ENCODE measurements around the gene PRAMEF2. TPM values are rescaled to one million over a fixed set of nuclear protein-coding genes. Genes with fewer than 3 reads are reported as not detected.
"Not testable (repeated sequence)": the region's sequence is repeated elsewhere in the genome, so short reads cannot be mapped to it uniquely, and the experiment has no call there.

The PRAMEF2 gene
- total RNA-seq, 1 experiment from 2014 or later, result not detected

GRCh38 chr1:12811409-12811784 lies 45.5 kb upstream of the PRAMEF2 start:
- H3K14ac ChIP-seq (ENCODE audit: insufficient read depth, low read length), result no peak overlapping the region
- H3K27ac ChIP-seq (ENCODE audit: insufficient read length, low read depth, low read length), result no peak overlapping the region
- no peak overlapping the region for H3K18ac ChIP-seq (ENCODE audit: insufficient read length, low read depth, low read length)
- peaks cover 48% of the 10 kb centered on the region for H3K9me3 ChIP-seq (ENCODE audit: control insufficient read depth, low read depth, low read length)
- H3K27me3 Mint-ChIP-seq (ENCODE audit: low read depth), result no peaks in the 10 kb centered on the region
- no peak overlapping the region for H3T11ph ChIP-seq (ENCODE audit: low read length)
- H3K23ac ChIP-seq (ENCODE audit: insufficient read length, low read depth, low read length), result no peak overlapping the region
- no peak for DNase-seq
- no peak overlapping the region for H4K8ac ChIP-seq (replicated peaks; ENCODE audit: insufficient read length, low read depth, low read length)
- no peaks in the 10 kb centered on the region for H3K79me2 ChIP-seq (ENCODE audit: insufficient read depth, low read length)
- no peak overlapping the region for H4K5ac ChIP-seq (ENCODE audit: insufficient read length, low read depth, low read length)
- no peaks in the 10 kb centered on the region for H3K27me3 ChIP-seq (ENCODE audit: insufficient read depth, low read length)
- no peak overlapping the region for H3K56ac ChIP-seq (ENCODE audit: insufficient read length, low read depth, low read length)
- no peak overlapping the region for H3K4ac ChIP-seq (ENCODE audit: low read depth, low read length)
- no peak overlapping the region for H3K4me2 ChIP-seq (ENCODE audit: insufficient read depth, insufficient read length, low read length)
- H3K4me3 Mint-ChIP-seq, result no peak overlapping the region
- H3K9ac ChIP-seq (ENCODE audit: extremely low read depth, insufficient read length, low read length), result no peak overlapping the region
- no peak overlapping the region for H2BK5ac ChIP-seq (ENCODE audit: insufficient read length, low read length)
- H2BK15ac ChIP-seq (ENCODE audit: low read depth, low read length), result no peak overlapping the region
- no peak overlapping the region for H4K91ac ChIP-seq (ENCODE audit: insufficient read length, low read depth, low read length)
- no peaks in the 10 kb centered on the region for H3K79me1 ChIP-seq (ENCODE audit: insufficient read depth, low read depth, low read length, poor library complexity, severe bottlenecking)
- no peak for TF ChIP-seq CTCF (conservative IDR thresholded peaks at IDR 0.05)
- H3K23me2 ChIP-seq (ENCODE audit: insufficient read length, low read depth, low read length, poor library complexity, severe bottlenecking), result no peaks in the 10 kb centered on the region
- no peak overlapping the region for H2BK20ac ChIP-seq (ENCODE audit: low read depth, low read length, poor library complexity, severe bottlenecking)
- no peak overlapping the region for H2BK120ac ChIP-seq (ENCODE audit: low read depth, low read length, poor library complexity, severe bottlenecking)
- no peaks in the 10 kb centered on the region for H3K4me1 ChIP-seq (ENCODE audit: insufficient read depth, low read length)
- no peak overlapping the region for H3K27ac Mint-ChIP-seq
- H4K20me1 ChIP-seq (ENCODE audit: control insufficient read depth, insufficient read depth, insufficient read length), result no peaks in the 10 kb centered on the region
- no peak overlapping the region for H2AFZ ChIP-seq (ENCODE audit: low read length)
- peaks cover 0 to 35% (median 2%) of the 10 kb centered on the region in 3 experiments; a peak in 5 of 7 replicates for H3K36me3 Mint-ChIP-seq (ENCODE audit: insufficient read depth in 1 of 3, low read depth in 3 of 3)
- no peak overlapping the region for H2AK5ac ChIP-seq (ENCODE audit: insufficient read length, low read length)
- H2BK12ac ChIP-seq (ENCODE audit: insufficient read length, low read depth, low read length), result no peak overlapping the region
- H3K4me1 Mint-ChIP-seq, result no peaks in the 10 kb centered on the region
- H3K9me3 Mint-ChIP-seq, result peaks cover 80 to 87% of the 10 kb centered on the region in 2 experiments
- WGBS (ENCODE audit: extremely low coverage, insufficient read length, low lambda C conversion rate), result no CpG with 5 or more reads among the region's 2 CpGs

- not testable (repeated sequence) for H2BK120ac ChIP-seq (ENCODE audit: low read depth, low read length, poor library complexity, severe bottlenecking); H3K79me2 ChIP-seq (ENCODE audit: insufficient read depth, low read length); H2BK5ac ChIP-seq (ENCODE audit: insufficient read length, low read length); H3K27ac ChIP-seq (ENCODE audit: insufficient read length, low read depth, low read length); H3K79me1 ChIP-seq (ENCODE audit: insufficient read depth, low read depth, low read length, poor library complexity, severe bottlenecking); H3K27me3 ChIP-seq (ENCODE audit: insufficient read depth, low read length); H2BK12ac ChIP-seq (ENCODE audit: insufficient read length, low read depth, low read length); H3K56ac ChIP-seq (ENCODE audit: insufficient read length, low read depth, low read length); DNase-seq; H3K27me3 Mint-ChIP-seq (ENCODE audit: low read depth); H3K23me2 ChIP-seq (ENCODE audit: insufficient read length, low read depth, low read length, poor library complexity, severe bottlenecking); H3K27ac Mint-ChIP-seq; H2AK5ac ChIP-seq (ENCODE audit: insufficient read length, low read length); H3K4me3 Mint-ChIP-seq; H4K20me1 ChIP-seq (ENCODE audit: control insufficient read depth, insufficient read depth, insufficient read length); H3K4me2 ChIP-seq (ENCODE audit: insufficient read depth, insufficient read length, low read length); H3K4ac ChIP-seq (ENCODE audit: low read depth, low read length); H3K4me1 Mint-ChIP-seq; H3K18ac ChIP-seq (ENCODE audit: insufficient read length, low read depth, low read length); H4K8ac ChIP-seq (replicated peaks; ENCODE audit: insufficient read length, low read depth, low read length); H4K5ac ChIP-seq (ENCODE audit: insufficient read length, low read depth, low read length); H4K91ac ChIP-seq (ENCODE audit: insufficient read length, low read depth, low read length); H3T11ph ChIP-seq (ENCODE audit: low read length); H3K14ac ChIP-seq (ENCODE audit: insufficient read depth, low read length); H2BK20ac ChIP-seq (ENCODE audit: low read depth, low read length, poor library complexity, severe bottlenecking); H2BK15ac ChIP-seq (ENCODE audit: low read depth, low read length); H3K9ac ChIP-seq (ENCODE audit: extremely low read depth, insufficient read length, low read length); H3K4me1 ChIP-seq (ENCODE audit: insufficient read depth, low read length); H3K9me3 ChIP-seq (ENCODE audit: control insufficient read depth, low read depth, low read length); H2AFZ ChIP-seq (ENCODE audit: low read length); H3K23ac ChIP-seq (ENCODE audit: insufficient read length, low read depth, low read length)
- peaks cover 54 to 73% of the 10 kb centered on the region in 2 experiments for H3K9me3 Mint-ChIP-seq
- WGBS (ENCODE audit: extremely low coverage, insufficient read length, low lambda C conversion rate), result no CpG with 5 or more reads among the region's 6 CpGs
- peaks cover 0 to 18% (median 2%) of the 10 kb centered on the region in 3 experiments; a peak in 3 of 7 replicates for H3K36me3 Mint-ChIP-seq (ENCODE audit: insufficient read depth in 1 of 3, low read depth in 3 of 3)
Observed at GRCh38 chr1:12819061-12819460, 37.8 kb upstream of the PRAMEF2 start.

All from H9 (cell line).